ENCODE data around the gene DCAF10.
"Not testable (repeated sequence)": the region's sequence is repeated elsewhere in the genome, so short reads cannot be mapped to it uniquely, and the experiment has no call there.

Gene DCAF10

DNA sequence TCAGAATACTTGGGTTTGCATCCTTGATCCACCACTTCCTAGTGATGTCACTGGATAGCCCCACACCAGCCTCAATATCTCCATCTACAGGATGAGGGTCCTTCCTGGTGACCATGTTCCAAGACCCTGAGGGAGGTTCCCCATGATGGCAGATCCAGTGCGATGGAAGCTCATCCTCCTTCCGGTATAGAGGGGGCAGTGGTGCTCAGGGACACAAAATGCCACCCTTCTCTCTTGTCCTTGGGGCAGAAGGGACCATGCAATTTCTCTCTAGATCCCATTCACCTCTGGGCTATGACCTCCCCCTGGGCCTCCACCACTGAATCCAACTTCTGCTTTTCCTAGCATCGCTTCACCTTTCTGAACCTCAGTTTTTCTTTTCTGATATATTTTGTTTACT is 108.7 kb downstream of the DCAF10 start:
- TF ChIP-seq, protein P1, sequence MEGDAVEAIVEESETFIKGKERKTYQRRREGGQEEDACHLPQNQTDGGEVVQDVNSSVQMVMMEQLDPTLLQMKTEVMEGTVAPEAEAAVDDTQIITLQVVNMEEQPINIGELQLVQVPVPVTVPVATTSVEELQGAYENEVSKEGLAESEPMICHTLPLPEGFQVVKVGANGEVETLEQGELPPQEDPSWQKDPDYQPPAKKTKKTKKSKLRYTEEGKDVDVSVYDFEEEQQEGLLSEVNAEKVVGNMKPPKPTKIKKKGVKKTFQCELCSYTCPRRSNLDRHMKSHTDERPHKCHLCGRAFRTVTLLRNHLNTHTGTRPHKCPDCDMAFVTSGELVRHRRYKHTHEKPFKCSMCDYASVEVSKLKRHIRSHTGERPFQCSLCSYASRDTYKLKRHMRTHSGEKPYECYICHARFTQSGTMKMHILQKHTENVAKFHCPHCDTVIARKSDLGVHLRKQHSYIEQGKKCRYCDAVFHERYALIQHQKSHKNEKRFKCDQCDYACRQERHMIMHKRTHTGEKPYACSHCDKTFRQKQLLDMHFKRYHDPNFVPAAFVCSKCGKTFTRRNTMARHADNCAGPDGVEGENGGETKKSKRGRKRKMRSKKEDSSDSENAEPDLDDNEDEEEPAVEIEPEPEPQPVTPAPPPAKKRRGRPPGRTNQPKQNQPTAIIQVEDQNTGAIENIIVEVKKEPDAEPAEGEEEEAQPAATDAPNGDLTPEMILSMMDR (IDR thresholded peaks at IDR 0.05; ENCODE audit: insufficient read depth, missing control alignments) = no peak
- DNase-seq (ENCODE audit: insufficient read length, low spot score) (no peak), FAIRE-seq (no peak)

DNA sequence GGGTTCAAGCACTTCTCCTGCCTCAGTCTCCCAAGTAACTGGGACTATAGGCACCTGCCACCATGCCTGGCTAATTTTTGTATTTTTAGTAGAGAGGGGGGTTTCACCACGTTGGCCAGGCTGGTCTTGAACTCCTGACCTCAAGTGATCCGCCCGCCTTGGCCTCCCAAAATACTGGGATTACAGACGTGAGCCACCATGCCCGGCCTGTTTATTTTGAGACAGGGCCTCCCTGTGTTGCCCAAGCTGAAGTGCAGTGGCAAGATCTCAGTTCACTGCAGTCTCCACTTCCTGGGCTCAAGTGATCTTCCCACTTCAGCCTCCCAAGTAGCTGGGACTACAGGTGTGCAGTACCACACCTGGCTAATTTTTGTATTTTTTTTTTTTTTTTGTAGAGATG is 109.2 kb downstream of the DCAF10 start:
- not testable (repeated sequence) for DNase-seq (ENCODE audit: insufficient read length, low spot score); FAIRE-seq

DNA sequence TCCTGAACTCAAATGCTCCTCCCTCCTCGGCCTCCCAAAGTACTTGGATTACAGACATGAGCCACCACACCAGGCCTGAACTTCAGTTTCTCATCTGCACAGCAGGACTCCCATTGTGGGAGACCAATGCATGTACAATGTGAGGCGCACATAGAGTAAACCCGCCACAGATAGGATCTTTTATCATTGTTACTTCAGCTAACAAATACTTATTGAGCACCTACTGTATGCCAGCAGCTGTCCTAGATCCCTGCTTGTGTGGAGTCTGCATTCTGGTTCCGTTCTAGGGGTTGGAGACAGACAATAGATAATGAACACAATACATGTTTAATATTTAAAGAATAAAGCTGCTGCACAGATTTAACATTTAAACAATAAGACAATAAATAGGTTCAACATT is 109.7 kb downstream of the DCAF10 start:
- TF ChIP-seq, protein P1 (IDR thresholded peaks at IDR 0.05; ENCODE audit: insufficient read depth, missing control alignments) = no peak
- FAIRE-seq (no peak), DNase-seq (ENCODE audit: insufficient read length, low spot score) (no peak)

DNA sequence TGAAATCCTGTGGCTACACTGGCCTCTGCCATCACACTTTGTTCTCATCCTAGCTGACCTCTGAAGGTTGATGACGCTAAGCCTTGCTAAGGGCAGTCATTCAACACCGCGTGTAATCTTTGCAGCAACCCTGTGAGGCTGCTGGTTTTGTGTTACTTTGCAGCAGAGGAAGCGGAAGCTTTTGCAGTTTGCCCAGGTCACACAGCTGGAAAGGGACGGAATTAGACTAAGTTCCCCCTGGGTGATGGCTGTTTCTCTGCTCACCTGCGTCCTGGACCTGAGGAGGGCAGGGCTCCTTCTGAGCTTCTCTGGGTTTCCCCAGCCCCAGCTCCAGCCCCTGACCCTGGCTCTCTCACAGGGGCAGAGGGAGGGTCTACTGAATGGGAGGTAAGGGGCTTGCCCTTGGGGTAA is 110.7 kb downstream of the DCAF10 start:
- no peak for FAIRE-seq
- DNase-seq (ENCODE audit: insufficient read length, low spot score) = no peak
- TF ChIP-seq, protein P1 (IDR thresholded peaks at IDR 0.05; ENCODE audit: insufficient read depth, missing control alignments) = no peak

DNA sequence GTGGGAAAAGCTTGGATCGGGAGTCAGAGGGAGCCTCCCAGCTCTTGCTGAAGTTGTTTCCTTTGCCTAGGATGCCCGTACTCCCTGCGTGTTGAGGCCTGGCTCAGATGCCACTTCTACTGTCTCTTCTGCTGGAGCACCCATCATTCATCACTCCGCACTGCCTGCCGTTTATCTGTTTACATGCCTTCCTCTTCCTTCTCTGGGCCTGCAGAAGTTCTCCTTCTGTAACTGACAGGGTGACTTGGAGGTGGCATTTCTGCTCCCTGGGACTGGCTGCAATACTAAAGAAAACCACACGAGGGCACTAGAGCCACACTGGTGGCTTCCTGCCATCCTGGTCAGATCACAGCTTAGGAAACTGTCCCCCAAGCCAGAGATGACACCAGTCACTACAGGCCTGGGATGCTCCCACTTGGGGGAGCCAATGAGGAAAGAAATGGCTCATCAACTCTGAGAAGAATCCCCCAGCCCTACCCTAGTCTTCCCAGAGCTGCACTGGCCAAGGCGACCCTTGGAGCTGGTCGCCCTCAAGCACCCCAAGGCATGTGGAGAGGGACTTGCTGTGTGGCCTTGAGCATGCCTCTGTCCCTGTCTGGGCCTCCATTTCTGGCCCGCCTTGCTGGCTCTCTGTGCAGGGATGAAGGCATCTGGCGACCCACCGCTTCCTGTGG is 113.0 kb downstream of the DCAF10 start:
- TF ChIP-seq, protein P1 (IDR thresholded peaks at IDR 0.05; ENCODE audit: insufficient read depth, missing control alignments) = peak; percentile 99
- DNase-seq (ENCODE audit: insufficient read length, low spot score) = peak; percentile 78
- no peak for FAIRE-seq

DNA sequence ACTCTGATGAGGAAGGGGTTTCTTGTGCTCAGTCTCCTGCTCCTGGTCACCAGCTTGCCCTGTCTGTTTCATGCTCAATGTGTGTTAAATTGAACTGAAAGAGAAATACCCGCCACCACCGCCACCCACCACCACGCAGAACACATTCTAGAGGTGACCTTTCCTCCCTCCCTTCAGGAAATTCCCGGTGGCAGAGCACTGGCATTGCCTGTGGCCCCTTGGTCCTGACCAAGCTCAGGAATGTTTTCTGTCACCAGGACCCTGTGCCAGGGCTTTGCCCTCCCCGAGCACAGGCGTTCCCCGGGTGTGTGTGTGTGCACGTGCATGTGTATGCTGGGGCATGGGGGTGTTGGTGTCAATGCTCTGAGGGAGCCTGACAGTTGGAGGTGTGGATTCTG is 113.6 kb downstream of the DCAF10 start:
- no peak for DNase-seq (ENCODE audit: insufficient read length, low spot score)
- TF ChIP-seq, protein P1 (IDR thresholded peaks at IDR 0.05; ENCODE audit: insufficient read depth, missing control alignments) = no peak
- FAIRE-seq = no peak

DNA sequence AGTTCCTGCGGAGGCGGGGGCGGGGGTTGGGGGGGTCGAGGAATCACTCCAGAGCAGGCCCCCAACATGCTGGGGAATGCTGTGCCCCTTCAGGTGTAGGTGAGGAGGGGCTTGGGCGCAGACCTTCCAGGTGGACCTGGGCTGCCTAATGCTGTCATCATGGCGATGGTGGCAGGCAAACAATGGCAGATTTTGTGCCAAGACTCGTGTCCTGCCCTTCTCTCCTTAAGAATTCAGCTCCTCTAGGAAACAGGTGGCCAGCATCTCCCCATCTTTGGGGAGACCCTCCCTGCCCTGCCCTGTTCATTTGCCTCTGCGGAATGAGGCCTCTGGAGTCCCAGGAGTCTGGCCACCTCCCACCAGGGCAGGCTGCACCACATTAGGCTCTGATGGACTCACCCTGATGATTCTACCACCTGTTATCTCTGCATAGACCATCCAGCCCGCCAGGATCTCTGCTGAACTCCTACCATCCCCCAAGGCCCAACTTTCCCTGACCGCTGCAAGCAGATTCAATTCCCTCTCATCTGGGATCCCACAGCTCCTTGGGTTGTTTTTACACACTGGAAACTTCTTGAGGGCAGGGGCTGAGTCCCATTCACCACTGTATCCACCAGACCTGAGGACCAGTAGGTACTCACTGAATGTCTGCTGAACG is 114.2 kb downstream of the DCAF10 start:
- TF ChIP-seq, protein P1 (IDR thresholded peaks at IDR 0.05; ENCODE audit: insufficient read depth, missing control alignments) = no peak
- no peak for FAIRE-seq

More for the DNA sequence above, 114.2 kb downstream of the DCAF10 start:
- no peak for DNase-seq (ENCODE audit: insufficient read length, low spot score)
